Esophagus muscularis mucosa (tissue), 4 donors: Measurements from ENCODE around the gene FBXO45.

Experiments used
- EP300 ChIP-seq: sonication (generic); formaldehyde crosslinking; IDR thresholded peaks from one replicate; pipeline ENCODE4 v1.6.1; 2017; ENCODE audit warnings: antibody characterized with exemption
- POLR2A ChIP-seq: fragments of 450-650 bp; IDR thresholded peaks from one replicate; pipeline ENCODE4 v1.6.1; 2017; ENCODE audit warnings: antibody characterized with exemption, moderate library complexity, mild to moderate bottlenecking, low read depth
- TF ChIP-seq, protein P1 (sequence below), 3 experiments: fragments of 200-600 bp in 2 of 3; fragments of 450-650 bp in 1 of 3; sonication (generic) in 2 of 3; IDR thresholded peaks; one replicate each; pipeline ENCODE4 v1.5.1; 2017 to 2019; ENCODE audit warnings: antibody characterized with exemption in 3 of 3, mild to moderate bottlenecking in 2 of 3, moderate library complexity in 1 of 3

DNA sequence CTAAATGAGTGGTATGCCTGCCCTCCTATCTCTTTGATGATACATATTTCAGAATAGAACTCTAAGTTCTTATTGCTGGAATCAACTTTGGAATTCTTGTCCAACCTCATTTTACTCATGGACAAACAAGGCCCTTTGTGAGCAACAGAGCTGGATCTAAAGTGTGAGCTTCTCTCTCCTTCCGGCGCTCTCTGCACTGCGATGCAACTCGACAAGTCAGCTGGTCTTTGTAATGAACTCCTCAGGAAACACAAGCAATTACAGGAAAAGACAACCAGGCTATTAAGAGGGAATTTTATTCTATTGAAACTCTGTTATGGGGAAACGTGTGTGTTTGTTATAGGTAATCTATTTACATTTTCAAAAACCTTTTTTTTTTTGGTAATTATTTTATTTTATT lies 50.8 kb downstream of the FBXO45 start:
- TF ChIP-seq, protein P1, sequence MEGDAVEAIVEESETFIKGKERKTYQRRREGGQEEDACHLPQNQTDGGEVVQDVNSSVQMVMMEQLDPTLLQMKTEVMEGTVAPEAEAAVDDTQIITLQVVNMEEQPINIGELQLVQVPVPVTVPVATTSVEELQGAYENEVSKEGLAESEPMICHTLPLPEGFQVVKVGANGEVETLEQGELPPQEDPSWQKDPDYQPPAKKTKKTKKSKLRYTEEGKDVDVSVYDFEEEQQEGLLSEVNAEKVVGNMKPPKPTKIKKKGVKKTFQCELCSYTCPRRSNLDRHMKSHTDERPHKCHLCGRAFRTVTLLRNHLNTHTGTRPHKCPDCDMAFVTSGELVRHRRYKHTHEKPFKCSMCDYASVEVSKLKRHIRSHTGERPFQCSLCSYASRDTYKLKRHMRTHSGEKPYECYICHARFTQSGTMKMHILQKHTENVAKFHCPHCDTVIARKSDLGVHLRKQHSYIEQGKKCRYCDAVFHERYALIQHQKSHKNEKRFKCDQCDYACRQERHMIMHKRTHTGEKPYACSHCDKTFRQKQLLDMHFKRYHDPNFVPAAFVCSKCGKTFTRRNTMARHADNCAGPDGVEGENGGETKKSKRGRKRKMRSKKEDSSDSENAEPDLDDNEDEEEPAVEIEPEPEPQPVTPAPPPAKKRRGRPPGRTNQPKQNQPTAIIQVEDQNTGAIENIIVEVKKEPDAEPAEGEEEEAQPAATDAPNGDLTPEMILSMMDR (IDR thresholded peaks at IDR 0.05), result no peak
- TF ChIP-seq EP300 (no peak), POLR2A (no peak)
